ENCODE measurements around the gene PHEX.

The PHEX gene

DNA sequence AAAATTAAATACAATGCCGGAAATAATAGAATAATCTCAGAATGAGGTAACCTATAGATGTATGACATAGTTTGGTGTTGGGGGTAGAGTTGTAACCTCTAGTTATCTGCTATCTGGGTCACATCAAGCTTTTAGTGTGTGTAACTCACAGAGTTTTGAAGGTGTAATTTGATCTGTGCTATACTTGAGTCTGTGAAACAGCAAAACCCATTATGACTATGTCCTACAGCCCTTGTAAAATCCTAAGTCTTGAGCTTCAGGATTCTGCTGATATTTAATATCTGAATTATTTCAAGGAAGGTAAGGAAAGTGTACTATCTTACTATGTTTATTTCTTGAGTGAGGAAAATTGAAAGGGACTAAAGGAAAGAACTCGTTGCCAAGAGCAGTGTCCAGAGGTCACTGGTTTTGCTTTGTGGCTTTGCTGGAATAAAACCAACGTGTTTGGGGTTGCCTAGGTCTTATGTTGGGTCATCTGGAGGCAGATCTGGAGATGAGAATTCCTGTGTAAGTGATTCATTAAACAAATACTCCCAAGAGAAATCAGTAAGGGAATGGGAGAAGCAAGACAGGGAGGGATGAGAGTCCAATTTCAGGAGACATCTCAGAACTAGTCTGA is 132.8 kb downstream of the PHEX start:
- Histone ChIP-seq H3K36me3 (ENCODE audit: control insufficient read depth, insufficient read depth, low read length) (no peaks in the 10 kb centered on the region), H3K27me3 (ENCODE audit: control insufficient read depth, insufficient read depth, low read length) (no peaks in the 10 kb centered on the region), H3K4me1 (ENCODE audit: control insufficient read depth, insufficient read depth, low read length) (no peaks in the 10 kb centered on the region), H3K9me3 (ENCODE audit: control insufficient read depth, insufficient read depth, low read length) (no peaks in the 10 kb centered on the region), H3K9ac (ENCODE audit: low read depth, low read length) (no peak overlapping the region), H3K4me3 (ENCODE audit: low read depth, low read length) (no peak overlapping the region)

DNA sequence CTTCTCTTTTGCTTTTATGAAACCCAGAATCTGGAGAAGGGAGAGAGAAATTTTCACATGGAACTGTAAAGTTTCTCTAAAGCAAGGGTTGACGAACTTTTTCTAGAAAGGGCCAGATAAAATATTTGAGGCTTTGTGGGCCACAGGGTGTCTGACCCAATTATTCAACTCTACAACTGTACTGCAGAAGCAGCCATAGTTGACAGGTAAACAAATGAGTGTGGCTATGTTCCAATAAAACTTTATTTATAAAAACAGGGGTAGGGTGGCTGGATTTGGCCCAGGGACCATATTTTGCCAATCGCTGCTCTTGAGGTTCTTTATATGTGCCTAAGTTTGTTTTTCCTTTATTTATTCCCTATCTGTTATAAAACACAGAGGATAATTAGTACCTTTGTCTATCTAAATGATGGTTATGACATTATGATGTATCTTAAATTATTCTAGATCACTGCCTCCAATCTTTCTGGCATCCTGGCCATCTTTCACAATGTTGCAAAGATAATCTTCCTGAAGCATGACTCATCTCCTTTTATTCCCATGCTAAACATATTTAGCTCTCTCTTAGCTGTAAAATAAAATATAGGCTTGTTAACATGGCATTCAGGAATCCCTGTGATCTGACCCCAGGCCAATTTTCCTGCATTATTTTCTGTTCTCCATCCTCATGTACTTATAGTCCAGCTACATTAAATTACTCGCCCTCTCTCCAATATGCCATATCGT is 133.8 kb downstream of the PHEX start:
- no peaks in the 10 kb centered on the region for H3K27me3 ChIP-seq (ENCODE audit: control insufficient read depth, insufficient read depth, low read length)
- no peaks in the 10 kb centered on the region for H3K36me3 ChIP-seq (ENCODE audit: control insufficient read depth, insufficient read depth, low read length)
- H3K9me3 ChIP-seq (ENCODE audit: control insufficient read depth, insufficient read depth, low read length) = no peaks in the 10 kb centered on the region
- no peak overlapping the region for H3K9ac ChIP-seq (ENCODE audit: low read depth, low read length)
- H3K4me1 ChIP-seq (ENCODE audit: control insufficient read depth, insufficient read depth, low read length) = no peaks in the 10 kb centered on the region
- H3K4me3 ChIP-seq (ENCODE audit: low read depth, low read length) = no peak overlapping the region

DNA sequence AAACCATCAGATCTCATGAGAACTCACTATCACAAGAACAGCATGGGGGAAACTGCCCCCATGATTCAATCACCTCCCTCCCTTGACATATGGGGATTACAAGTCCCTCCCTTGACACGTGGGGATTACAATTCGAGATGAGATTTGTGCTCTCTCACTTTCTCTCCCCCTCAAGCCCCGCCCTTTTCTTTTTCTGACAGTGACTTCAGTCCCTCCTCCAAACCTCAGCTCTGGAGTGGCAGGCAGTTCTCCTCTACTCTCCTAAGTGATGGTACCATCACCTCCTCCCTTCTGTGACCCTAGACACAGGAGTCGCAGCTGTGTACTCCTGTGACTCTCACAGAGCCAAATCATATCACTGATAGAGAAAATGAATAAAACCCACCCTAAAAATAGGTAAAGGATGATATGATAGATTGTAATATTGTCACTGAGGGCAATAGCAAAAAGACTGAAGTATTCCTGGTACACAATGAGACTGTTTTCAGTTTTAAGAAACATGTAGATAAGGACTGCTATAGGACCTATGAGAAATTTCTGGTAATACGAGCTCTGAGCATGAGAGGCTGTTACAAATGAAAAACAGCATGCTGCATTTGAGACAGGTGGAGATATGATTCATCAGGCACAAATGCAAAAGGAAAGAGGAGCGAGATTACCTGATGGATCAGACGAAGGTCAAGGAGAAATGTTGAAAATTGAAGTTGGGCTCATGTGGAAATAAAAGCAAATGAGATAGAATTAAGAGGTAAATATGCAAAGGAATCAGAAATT is 139.3 kb downstream of the PHEX start:
- Histone ChIP-seq H3K9ac (ENCODE audit: low read depth, low read length) (no peak overlapping the region), H3K4me3 (ENCODE audit: low read depth, low read length) (no peak overlapping the region), H3K4me1 (ENCODE audit: control insufficient read depth, insufficient read depth, low read length) (no peaks in the 10 kb centered on the region), H3K36me3 (ENCODE audit: control insufficient read depth, insufficient read depth, low read length) (no peaks in the 10 kb centered on the region), H3K27me3 (ENCODE audit: control insufficient read depth, insufficient read depth, low read length) (no peaks in the 10 kb centered on the region), H3K9me3 (ENCODE audit: control insufficient read depth, insufficient read depth, low read length) (no peaks in the 10 kb centered on the region)

DNA sequence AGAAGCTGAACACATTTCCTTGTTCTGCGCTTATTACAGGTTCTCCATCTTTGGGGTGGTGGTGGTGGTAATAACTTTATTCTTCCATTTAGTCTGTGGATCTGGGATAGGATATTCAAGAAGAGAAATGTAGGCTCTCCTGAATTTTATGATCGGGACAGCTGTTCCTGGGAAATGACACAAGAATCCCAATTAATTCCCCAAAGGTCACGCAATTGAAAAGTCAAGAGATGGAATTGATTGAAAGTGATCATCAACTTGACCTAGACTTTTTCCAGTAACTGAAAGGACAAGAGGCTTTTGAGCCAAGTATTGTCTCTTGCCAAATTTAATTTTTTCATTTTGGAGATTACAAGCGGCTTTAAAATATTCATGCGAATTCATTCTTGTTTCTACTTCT is 141.8 kb downstream of the PHEX start:
- Histone ChIP-seq H3K9me3 (ENCODE audit: control insufficient read depth, insufficient read depth, low read length) (no peaks in the 10 kb centered on the region), H3K27me3 (ENCODE audit: control insufficient read depth, insufficient read depth, low read length) (no peaks in the 10 kb centered on the region), H3K4me1 (ENCODE audit: control insufficient read depth, insufficient read depth, low read length) (no peaks in the 10 kb centered on the region), H3K36me3 (ENCODE audit: control insufficient read depth, insufficient read depth, low read length) (no peaks in the 10 kb centered on the region), H3K9ac (ENCODE audit: low read depth, low read length) (no peak overlapping the region), H3K4me3 (ENCODE audit: low read depth, low read length) (no peak overlapping the region)

DNA sequence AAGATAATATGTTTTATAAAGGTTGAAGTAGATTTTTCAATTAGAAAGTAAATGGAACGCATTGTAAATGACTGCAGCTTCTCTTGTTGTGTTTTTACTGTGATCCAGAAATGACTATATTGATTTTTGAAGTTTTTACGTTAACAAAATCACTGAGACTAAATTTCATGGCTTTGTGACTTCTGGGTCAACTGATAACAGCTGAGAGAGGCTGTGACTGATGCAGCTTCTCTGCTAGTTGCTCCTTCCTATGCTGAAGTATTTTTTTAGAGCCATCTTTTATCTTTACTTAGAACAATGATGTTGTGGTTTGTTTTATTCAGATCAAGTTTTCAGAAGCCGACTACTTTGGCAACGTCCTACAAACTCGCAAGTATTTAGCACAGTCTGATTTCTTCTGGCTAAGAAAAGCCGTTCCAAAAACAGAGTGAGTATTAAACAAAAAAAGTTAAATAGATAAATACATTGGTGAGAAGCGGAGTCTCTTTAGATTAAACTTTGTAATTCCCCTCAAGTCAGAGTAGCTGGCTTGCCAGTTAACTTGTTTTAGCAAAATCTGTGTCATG is 145.9 kb downstream of the PHEX start:
- H3K4me1 ChIP-seq (ENCODE audit: control insufficient read depth, insufficient read depth, low read length) = no peaks in the 10 kb centered on the region
- H3K27me3 ChIP-seq (ENCODE audit: control insufficient read depth, insufficient read depth, low read length) = no peaks in the 10 kb centered on the region
- H3K9me3 ChIP-seq (ENCODE audit: control insufficient read depth, insufficient read depth, low read length) = no peaks in the 10 kb centered on the region
- H3K36me3 ChIP-seq (ENCODE audit: control insufficient read depth, insufficient read depth, low read length) = no peaks in the 10 kb centered on the region
- H3K9ac ChIP-seq (ENCODE audit: low read depth, low read length) = no peak overlapping the region
- H3K4me3 ChIP-seq (ENCODE audit: low read depth, low read length) = no peak overlapping the region

DNA sequence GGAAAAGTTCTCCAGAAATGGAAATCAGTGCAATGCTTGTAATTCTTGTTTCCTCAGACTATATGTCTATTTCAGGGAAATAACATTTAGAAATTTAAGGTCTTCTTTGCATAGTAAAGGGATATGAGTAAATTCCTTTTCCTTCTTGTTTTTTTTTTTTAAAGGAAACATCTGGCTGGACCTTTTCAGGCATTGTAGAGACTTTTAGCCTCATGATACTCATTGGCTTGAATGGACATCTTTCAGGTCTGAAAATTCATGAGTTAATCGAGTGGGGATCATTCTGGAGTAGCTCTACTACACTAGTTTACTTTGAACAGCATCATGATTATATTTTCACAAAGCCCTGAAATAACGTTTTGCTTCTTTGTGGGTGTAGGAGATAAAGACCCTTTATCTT is 152.0 kb downstream of the PHEX start:
- H3K4me1 ChIP-seq (ENCODE audit: control insufficient read depth, insufficient read depth, low read length) = no peaks in the 10 kb centered on the region
- H3K9me3 ChIP-seq (ENCODE audit: control insufficient read depth, insufficient read depth, low read length) = no peaks in the 10 kb centered on the region
- no peaks in the 10 kb centered on the region for H3K27me3 ChIP-seq (ENCODE audit: control insufficient read depth, insufficient read depth, low read length)
- no peak overlapping the region for H3K4me3 ChIP-seq (ENCODE audit: low read depth, low read length)
- H3K36me3 ChIP-seq (ENCODE audit: control insufficient read depth, insufficient read depth, low read length) = no peaks in the 10 kb centered on the region
- no peak overlapping the region for H3K9ac ChIP-seq (ENCODE audit: low read depth, low read length)

DNA sequence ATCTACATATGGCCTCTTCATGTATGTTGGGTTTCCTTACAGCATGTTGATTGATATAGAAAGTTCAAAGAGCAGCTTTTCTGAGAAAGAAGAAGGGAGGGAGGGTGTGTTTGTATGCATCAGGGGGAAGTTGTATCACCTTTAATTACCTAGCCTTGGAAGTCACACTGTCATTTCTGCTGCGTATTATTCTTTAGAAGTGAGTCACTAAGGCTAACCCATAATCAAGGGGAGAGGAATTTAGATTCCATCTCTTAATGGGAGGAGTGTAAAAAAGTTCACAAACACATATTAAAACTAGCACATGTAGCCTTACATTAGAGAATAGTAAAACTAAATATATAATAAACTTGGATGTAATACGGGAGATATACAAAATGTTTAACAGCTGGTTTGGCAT is 154.0 kb downstream of the PHEX start:
- H3K4me1 ChIP-seq (ENCODE audit: control insufficient read depth, insufficient read depth, low read length) = no peaks in the 10 kb centered on the region
- no peak overlapping the region for H3K4me3 ChIP-seq (ENCODE audit: low read depth, low read length)
- no peaks in the 10 kb centered on the region for H3K9me3 ChIP-seq (ENCODE audit: control insufficient read depth, insufficient read depth, low read length)
- no peak overlapping the region for H3K9ac ChIP-seq (ENCODE audit: low read depth, low read length)
- H3K36me3 ChIP-seq (ENCODE audit: control insufficient read depth, insufficient read depth, low read length) = no peaks in the 10 kb centered on the region
- H3K27me3 ChIP-seq (ENCODE audit: control insufficient read depth, insufficient read depth, low read length) = no peaks in the 10 kb centered on the region

DNA sequence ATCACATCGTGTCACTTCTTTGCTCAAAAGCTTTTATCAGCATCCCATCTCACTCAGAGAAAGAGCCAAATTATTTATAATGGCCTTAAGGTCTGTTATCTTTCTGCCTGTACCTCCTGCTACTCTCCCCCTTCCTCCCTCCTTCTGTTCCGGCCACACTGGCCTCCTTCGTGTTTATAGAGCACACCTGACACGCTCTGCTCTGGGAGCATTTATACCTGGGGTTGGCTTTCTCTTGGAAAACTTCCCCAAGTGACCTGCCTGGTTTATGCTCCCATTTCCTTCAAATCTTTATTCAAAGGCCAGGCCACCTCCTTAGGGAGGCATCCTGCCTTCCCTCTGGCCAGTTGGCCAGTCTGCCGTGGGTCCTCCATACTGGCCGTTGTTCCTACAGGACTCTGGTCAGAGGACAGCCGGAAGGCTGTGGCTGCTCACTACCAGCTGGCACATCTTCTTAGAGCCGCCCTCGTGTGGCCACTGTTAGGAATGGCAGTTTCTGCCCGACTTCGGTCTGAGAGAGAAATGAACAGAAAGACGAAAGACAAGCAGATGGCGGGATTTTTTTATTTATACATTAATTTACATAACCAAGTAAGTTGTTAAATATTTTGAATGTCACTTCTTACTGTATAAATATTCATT is 160.4 kb downstream of the PHEX start:
- Histone ChIP-seq H3K4me1 (ENCODE audit: control insufficient read depth, insufficient read depth, low read length) (no peaks in the 10 kb centered on the region), H3K27me3 (ENCODE audit: control insufficient read depth, insufficient read depth, low read length) (no peaks in the 10 kb centered on the region), H3K9ac (ENCODE audit: low read depth, low read length) (no peak overlapping the region), H3K36me3 (ENCODE audit: control insufficient read depth, insufficient read depth, low read length) (no peaks in the 10 kb centered on the region), H3K9me3 (ENCODE audit: control insufficient read depth, insufficient read depth, low read length) (no peaks in the 10 kb centered on the region), H3K4me3 (ENCODE audit: low read depth, low read length) (no peak overlapping the region)

DNA sequence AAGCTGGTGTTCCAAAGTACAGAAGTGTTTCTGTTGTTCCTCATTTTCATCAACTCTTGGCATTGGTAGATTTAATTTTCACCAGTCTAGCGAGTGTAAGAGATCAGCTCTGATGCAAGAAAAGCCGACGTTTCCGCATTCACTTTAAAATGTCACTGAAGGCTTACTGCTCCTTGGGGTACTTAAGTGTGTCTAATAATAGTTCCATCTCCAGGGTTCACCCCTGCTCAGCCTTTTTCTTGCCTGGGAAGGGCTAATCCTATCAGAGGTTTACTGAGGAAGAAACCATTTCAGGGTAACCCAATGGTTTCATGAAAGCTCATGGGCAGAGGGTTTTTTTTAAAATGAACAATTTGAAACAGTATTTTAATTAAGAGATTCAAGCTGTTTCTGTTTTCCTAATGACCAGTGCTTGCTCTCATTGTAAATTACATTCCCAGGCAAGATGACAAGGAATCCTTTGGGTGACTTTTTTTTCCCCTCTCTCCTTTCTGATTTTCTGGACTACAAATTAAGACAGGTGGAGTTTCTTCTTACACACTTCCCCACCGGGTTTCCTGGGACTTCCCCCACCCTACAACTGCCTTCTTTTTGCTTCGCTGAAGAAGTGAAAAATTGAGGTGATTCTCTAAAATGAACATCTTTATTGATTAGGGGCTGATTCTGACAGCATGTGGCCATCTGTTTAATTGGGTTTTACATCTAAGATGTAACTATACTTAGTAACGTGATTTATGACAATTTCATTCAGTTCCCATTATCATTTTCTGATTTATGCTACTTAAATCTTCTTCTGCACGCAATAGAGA is 161.9 kb downstream of the PHEX start:
- H3K9ac ChIP-seq (ENCODE audit: low read depth, low read length) = no peak overlapping the region
- no peak overlapping the region for H3K4me3 ChIP-seq (ENCODE audit: low read depth, low read length)
- H3K27me3 ChIP-seq (ENCODE audit: control insufficient read depth, insufficient read depth, low read length) = no peaks in the 10 kb centered on the region
- no peaks in the 10 kb centered on the region for H3K4me1 ChIP-seq (ENCODE audit: control insufficient read depth, insufficient read depth, low read length)
- H3K9me3 ChIP-seq (ENCODE audit: control insufficient read depth, insufficient read depth, low read length) = no peaks in the 10 kb centered on the region
- H3K36me3 ChIP-seq (ENCODE audit: control insufficient read depth, insufficient read depth, low read length) = no peaks in the 10 kb centered on the region

DNA sequence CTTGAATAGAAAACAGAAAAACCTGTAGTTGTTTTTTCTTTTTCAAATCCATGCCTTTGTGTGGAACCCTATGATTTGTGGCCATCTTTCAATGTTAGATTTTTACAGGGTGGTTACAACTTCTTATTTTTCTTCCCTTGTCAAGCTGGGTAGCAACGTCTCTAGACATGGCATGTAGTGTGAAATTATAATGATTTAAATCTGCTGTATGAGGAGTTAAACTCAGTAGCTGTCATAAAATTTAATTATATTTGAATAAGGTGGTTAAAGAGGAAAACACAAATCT is 162.5 kb downstream of the PHEX start:
- no peaks in the 10 kb centered on the region for H3K36me3 ChIP-seq (ENCODE audit: control insufficient read depth, insufficient read depth, low read length)
- H3K9ac ChIP-seq (ENCODE audit: low read depth, low read length) = no peak overlapping the region
- no peaks in the 10 kb centered on the region for H3K27me3 ChIP-seq (ENCODE audit: control insufficient read depth, insufficient read depth, low read length)
- H3K4me3 ChIP-seq (ENCODE audit: low read depth, low read length) = no peak overlapping the region
- H3K9me3 ChIP-seq (ENCODE audit: control insufficient read depth, insufficient read depth, low read length) = no peaks in the 10 kb centered on the region
- no peaks in the 10 kb centered on the region for H3K4me1 ChIP-seq (ENCODE audit: control insufficient read depth, insufficient read depth, low read length)

DNA sequence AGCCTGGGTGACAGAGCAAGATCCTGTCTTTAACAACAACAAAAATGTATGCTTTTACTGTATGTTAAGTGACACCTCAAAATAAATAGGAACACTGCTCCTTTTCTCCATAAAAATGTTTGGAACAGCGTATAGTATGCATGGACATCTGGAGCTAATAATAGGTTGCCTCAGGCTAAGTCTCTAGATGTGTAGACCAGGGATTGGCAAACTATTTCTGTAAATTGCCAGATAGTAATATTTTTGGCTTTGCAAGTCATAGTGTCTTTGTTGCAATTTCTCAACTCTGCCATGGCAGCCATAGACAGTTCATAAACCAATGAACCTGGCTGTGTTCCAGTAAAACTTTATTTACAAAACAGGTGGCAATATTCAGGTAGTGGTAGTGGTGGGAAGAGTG is 164.0 kb downstream of the PHEX start:
- Histone ChIP-seq H3K36me3 (ENCODE audit: control insufficient read depth, insufficient read depth, low read length) (no peaks in the 10 kb centered on the region), H3K27me3 (ENCODE audit: control insufficient read depth, insufficient read depth, low read length) (no peaks in the 10 kb centered on the region), H3K9ac (ENCODE audit: low read depth, low read length) (no peak overlapping the region), H3K4me3 (ENCODE audit: low read depth, low read length) (no peak overlapping the region), H3K9me3 (ENCODE audit: control insufficient read depth, insufficient read depth, low read length) (no peaks in the 10 kb centered on the region), H3K4me1 (ENCODE audit: control insufficient read depth, insufficient read depth, low read length) (no peaks in the 10 kb centered on the region)

Measured in iPS-15b (cell line).